ENCODE measurements around the gene KCTD15.

KCTD15 gene

GRCh38 chr19:33803383-33803782 lies 6.7 kb downstream of the KCTD15 start:
- no peak overlapping the region for H3K4me3 ChIP-seq (ENCODE audit: low read depth, low read length)
- no peak for TF ChIP-seq CTCF (IDR thresholded peaks at IDR 0.05; ENCODE audit: low read depth, low read length)

GRCh38 chr19:33804021-33804799 lies 7.5 kb downstream of the KCTD15 start:
- H3K4me3 ChIP-seq (ENCODE audit: low read depth, low read length), result no peak overlapping the region
- TF ChIP-seq CTCF (IDR thresholded peaks at IDR 0.05; ENCODE audit: low read depth, low read length), result no peak

GRCh38 chr19:33805313-33805712 lies 8.6 kb downstream of the KCTD15 start:
- TF ChIP-seq CTCF (IDR thresholded peaks at IDR 0.05; ENCODE audit: low read depth, low read length), result no peak
- H3K4me3 ChIP-seq (ENCODE audit: low read depth, low read length), result no peak overlapping the region

GRCh38 chr19:33805840-33806433 lies 9.3 kb downstream of the KCTD15 start:
- H3K4me3 ChIP-seq (ENCODE audit: low read depth, low read length), result no peak overlapping the region
- no peak for TF ChIP-seq CTCF (IDR thresholded peaks at IDR 0.05; ENCODE audit: low read depth, low read length)

GRCh38 chr19:33806434-33806881 lies 9.8 kb downstream of the KCTD15 start:
- TF ChIP-seq CTCF (IDR thresholded peaks at IDR 0.05; ENCODE audit: low read depth, low read length), result no peak
- H3K4me3 ChIP-seq (ENCODE audit: low read depth, low read length), result no peak overlapping the region

- no peak overlapping the region for H3K4me3 ChIP-seq (ENCODE audit: low read depth, low read length)
- no peak for TF ChIP-seq CTCF (IDR thresholded peaks at IDR 0.05; ENCODE audit: low read depth, low read length)
Observed at GRCh38 chr19:33808399-33808798, 11.7 kb downstream of the KCTD15 start.

- no peak for TF ChIP-seq CTCF (IDR thresholded peaks at IDR 0.05; ENCODE audit: low read depth, low read length)
- H3K4me3 ChIP-seq (ENCODE audit: low read depth, low read length), result no peak overlapping the region
Observed at GRCh38 chr19:33809960-33810359, 13.3 kb downstream of the KCTD15 start.
